ENCODE data around the gene KCNH2.

KCNH2 gene

GRCh38 chr7:150949564-150949963, 28.6 kb downstream of the KCNH2 start:
- H3K4me3 ChIP-seq (ENCODE audit: low read depth in 1 of 2, low read length in 2 of 2): no peak overlapping the region
- peaks cover 0 to 22% of the 10 kb centered on the region in 2 donors for H3K36me3 ChIP-seq (ENCODE audit: control insufficient read depth in 1 of 2, insufficient read depth in 2 of 2, low read length in 2 of 2)
- H3K4me1 ChIP-seq (ENCODE audit: control insufficient read depth in 1 of 2, insufficient read depth in 2 of 2, low read length in 2 of 2): peaks cover 0 to 47% of the 10 kb centered on the region in 2 donors
- H3K27me3 ChIP-seq (ENCODE audit: low read depth, low read length): no peaks in the 10 kb centered on the region
- H3K27ac ChIP-seq (ENCODE audit: low read length): no peak overlapping the region
- H3K9me3 ChIP-seq (ENCODE audit: control insufficient read depth in 1 of 2, low read length in 2 of 2): no peaks in the 10 kb centered on the region

- peaks cover 0 to 22% of the 10 kb centered on the region in 2 donors for H3K36me3 ChIP-seq (ENCODE audit: control insufficient read depth in 1 of 2, insufficient read depth in 2 of 2, low read length in 2 of 2)
These were observed 29.3 kb downstream of the KCNH2 start for GRCh38 chr7:150948791-150949251.

GRCh38 chr7:150947761-150948651, 30.1 kb downstream of the KCNH2 start:
- Histone ChIP-seq H3K27me3 (ENCODE audit: low read depth, low read length) (no peaks in the 10 kb centered on the region), H3K9me3 (ENCODE audit: control insufficient read depth in 1 of 2, low read length in 2 of 2) (no peaks in the 10 kb centered on the region), H3K4me1 (ENCODE audit: control insufficient read depth in 1 of 2, insufficient read depth in 2 of 2, low read length in 2 of 2) (peaks cover 0 to 36% of the 10 kb centered on the region in 2 donors), H3K36me3 (ENCODE audit: control insufficient read depth in 1 of 2, insufficient read depth in 2 of 2, low read length in 2 of 2) (peaks cover 0 to 22% of the 10 kb centered on the region in 2 donors), H3K27ac (ENCODE audit: low read length) (no peak overlapping the region), H3K4me3 (ENCODE audit: low read depth in 1 of 2, low read length in 2 of 2) (no peak overlapping the region)

More at GRCh38 chr7:150948791-150949251, 29.3 kb downstream of the KCNH2 start:
- no peak overlapping the region for H3K4me3 ChIP-seq (ENCODE audit: low read depth in 1 of 2, low read length in 2 of 2)
- no peaks in the 10 kb centered on the region for H3K9me3 ChIP-seq (ENCODE audit: control insufficient read depth in 1 of 2, low read length in 2 of 2)
- H3K27me3 ChIP-seq (ENCODE audit: low read depth, low read length): no peaks in the 10 kb centered on the region
- H3K4me1 ChIP-seq (ENCODE audit: control insufficient read depth in 1 of 2, insufficient read depth in 2 of 2, low read length in 2 of 2): peaks cover 0 to 40% of the 10 kb centered on the region in 2 donors
- no peak overlapping the region for H3K27ac ChIP-seq (ENCODE audit: low read length)

GRCh38 chr7:150947241-150947745, 30.8 kb downstream of the KCNH2 start:
- peaks cover 0 to 44% of the 10 kb centered on the region in 2 donors for H3K4me1 ChIP-seq (ENCODE audit: control insufficient read depth in 1 of 2, insufficient read depth in 2 of 2, low read length in 2 of 2)
- H3K9me3 ChIP-seq (ENCODE audit: control insufficient read depth in 1 of 2, low read length in 2 of 2): no peaks in the 10 kb centered on the region
- no peak overlapping the region for H3K27ac ChIP-seq (ENCODE audit: low read length)
- no peak overlapping the region for H3K4me3 ChIP-seq (ENCODE audit: low read depth in 1 of 2, low read length in 2 of 2)
- H3K36me3 ChIP-seq (ENCODE audit: control insufficient read depth in 1 of 2, insufficient read depth in 2 of 2, low read length in 2 of 2): peaks cover 0 to 22% of the 10 kb centered on the region in 2 donors
- H3K27me3 ChIP-seq (ENCODE audit: low read depth, low read length): no peaks in the 10 kb centered on the region

- Histone ChIP-seq H3K27me3 (ENCODE audit: low read depth, low read length) (no peaks in the 10 kb centered on the region), H3K27ac (ENCODE audit: low read length) (no peak overlapping the region), H3K9me3 (ENCODE audit: control insufficient read depth in 1 of 2, low read length in 2 of 2) (no peaks in the 10 kb centered on the region), H3K36me3 (ENCODE audit: control insufficient read depth in 1 of 2, insufficient read depth in 2 of 2, low read length in 2 of 2) (peaks cover 0 to 19% of the 10 kb centered on the region in 2 donors), H3K4me3 (ENCODE audit: low read depth in 1 of 2, low read length in 2 of 2) (no peak overlapping the region), H3K4me1 (ENCODE audit: control insufficient read depth in 1 of 2, insufficient read depth in 2 of 2, low read length in 2 of 2) (peaks cover 0 to 50% of the 10 kb centered on the region in 2 donors)
These were observed 31.5 kb downstream of the KCNH2 start for GRCh38 chr7:150946421-150947240.

GRCh38 chr7:150945853-150946420, 32.2 kb downstream of the KCNH2 start:
- no peak overlapping the region for H3K4me3 ChIP-seq (ENCODE audit: low read depth in 1 of 2, low read length in 2 of 2)
- peaks cover 0 to 13% of the 10 kb centered on the region in 2 donors for H3K36me3 ChIP-seq (ENCODE audit: control insufficient read depth in 1 of 2, insufficient read depth in 2 of 2, low read length in 2 of 2)
- no peaks in the 10 kb centered on the region for H3K9me3 ChIP-seq (ENCODE audit: control insufficient read depth in 1 of 2, low read length in 2 of 2)
- peaks cover 0 to 57% of the 10 kb centered on the region in 2 donors for H3K4me1 ChIP-seq (ENCODE audit: control insufficient read depth in 1 of 2, insufficient read depth in 2 of 2, low read length in 2 of 2)
- peak overlapping the region; percentile 45 for H3K27ac ChIP-seq (ENCODE audit: low read length)
- H3K27me3 ChIP-seq (ENCODE audit: low read depth, low read length): no peaks in the 10 kb centered on the region

- Histone ChIP-seq H3K27ac (ENCODE audit: low read length) (peak overlapping the region; percentile 45), H3K4me3 (ENCODE audit: low read depth in 1 of 2, low read length in 2 of 2) (no peak overlapping the region), H3K27me3 (ENCODE audit: low read depth, low read length) (no peaks in the 10 kb centered on the region), H3K36me3 (ENCODE audit: control insufficient read depth in 1 of 2, insufficient read depth in 2 of 2, low read length in 2 of 2) (peaks cover 0 to 8% of the 10 kb centered on the region in 2 donors), H3K4me1 (ENCODE audit: control insufficient read depth in 1 of 2, insufficient read depth in 2 of 2, low read length in 2 of 2) (peaks cover 0 to 62% of the 10 kb centered on the region in 2 donors), H3K9me3 (ENCODE audit: control insufficient read depth in 1 of 2, low read length in 2 of 2) (no peaks in the 10 kb centered on the region)
These were observed 32.8 kb downstream of the KCNH2 start for GRCh38 chr7:150945171-150945852.

- Histone ChIP-seq H3K4me1 (ENCODE audit: control insufficient read depth in 1 of 2, insufficient read depth in 2 of 2, low read length in 2 of 2) (peaks cover 0 to 62% of the 10 kb centered on the region in 2 donors), H3K4me3 (ENCODE audit: low read depth in 1 of 2, low read length in 2 of 2) (no peak overlapping the region), H3K9me3 (ENCODE audit: control insufficient read depth in 1 of 2, low read length in 2 of 2) (no peaks in the 10 kb centered on the region), H3K27ac (ENCODE audit: low read length) (no peak overlapping the region), H3K36me3 (ENCODE audit: control insufficient read depth in 1 of 2, insufficient read depth in 2 of 2, low read length in 2 of 2) (no peaks in the 10 kb centered on the region), H3K27me3 (ENCODE audit: low read depth, low read length) (no peaks in the 10 kb centered on the region)
These were observed 33.8 kb downstream of the KCNH2 start for GRCh38 chr7:150944066-150945042.

- peaks cover under 1 to 64% of the 10 kb centered on the region in 2 donors for H3K4me1 ChIP-seq (ENCODE audit: control insufficient read depth in 1 of 2, insufficient read depth in 2 of 2, low read length in 2 of 2)
- H3K4me3 ChIP-seq (ENCODE audit: low read depth in 1 of 2, low read length in 2 of 2): no peak overlapping the region
- no peaks in the 10 kb centered on the region for H3K36me3 ChIP-seq (ENCODE audit: control insufficient read depth in 1 of 2, insufficient read depth in 2 of 2, low read length in 2 of 2)
- no peak overlapping the region for H3K27ac ChIP-seq (ENCODE audit: low read length)
- no peaks in the 10 kb centered on the region for H3K27me3 ChIP-seq (ENCODE audit: low read depth, low read length)
- H3K9me3 ChIP-seq (ENCODE audit: control insufficient read depth in 1 of 2, low read length in 2 of 2): no peaks in the 10 kb centered on the region
These were observed 34.7 kb downstream of the KCNH2 start for GRCh38 chr7:150943453-150943814.
